Body of pancreas (tissue), 4 donors: ENCODE data around the gene ATP8B4. TPM values are rescaled to one million over a fixed set of nuclear protein-coding genes. Genes with fewer than 3 reads are reported as not detected.

ENCODE experiments used
- ATAC-seq: fragments of 150-250 bp; one replicate; pipeline ENCODE4 v1.9.1; 2016
- DNase-seq, 4 donors: peaks; one replicate each; pipeline ENCODE4 v3.0.0-alpha.2; 2019
- H3K27ac ChIP-seq, 4 donors: fragments of 200-600 bp; sonication (generic); 1 replicate in 3 of 4; 2 replicates in 1 of 4; pipeline versions ENCODE4 v1.5.1 to v1.6.1; 2016 to 2019; ENCODE audit warnings: mild to moderate bottlenecking in 1 of 4, mixed read lengths in 1 of 4, moderate library complexity in 1 of 4
- H3K27me3 ChIP-seq, 2 donors: fragments of 200-600 bp; sonication (generic); one replicate each; pipeline ENCODE4 v1.6.0; 2016; ENCODE audit warnings: mild to moderate bottlenecking in 1 of 2
- H3K36me3 ChIP-seq, 2 donors: fragments of 200-600 bp; sonication (generic); replicated peaks in 1 of 2; 2 replicates each; pipeline ENCODE4 v1.5.1; 2016; ENCODE audit warnings: low read depth in 2 of 2; ENCODE audit not compliant: insufficient read depth in 1 of 2
- H3K4me1 ChIP-seq: fragments of 200-600 bp; sonication (generic); one replicate; pipeline ENCODE4 v1.6.0; 2016
- H3K4me3 ChIP-seq, 2 donors: fragments of 200-600 bp; sonication (generic); 1 replicate in 1 of 2; 2 replicates in 1 of 2; pipeline ENCODE4 v1.5.1; 2016 to 2019
- H3K9me3 ChIP-seq, 3 donors: fragments of 200-600 bp; sonication (generic); 1 replicate in 2 of 3; 2 replicates in 1 of 3; pipeline ENCODE4 v1.5.1; 2016
- CTCF ChIP-seq, 7 experiments: fragments of 450-650 bp in 4 of 7; fragments of 200-600 bp in 3 of 7; sonication (generic) in 3 of 7; IDR thresholded peaks; one replicate each; pipeline ENCODE4 v1.5.1; 2016 to 2019; ENCODE audit warnings: antibody characterized with exemption in 7 of 7
- POLR2A ChIP-seq, 3 donors: fragments of 450-650 bp; IDR thresholded peaks; one replicate each; pipeline ENCODE4 v1.6.1; 2016; ENCODE audit warnings: antibody characterized with exemption in 3 of 3, mild to moderate bottlenecking in 2 of 3
- WGBS, 2 donors: methylation state at CpG; one replicate each; pipeline ENCODE4 v1.1.5; 2017; 5-methylcytosine and 5-hydroxymethylcytosine counted together
- intact Hi-C: fragments of 100-400 bp; cut with DNase I; formaldehyde crosslinking; loops from one replicate; pipeline ENCODE4 v1.15.1; 2023
- total RNA-seq, 2 donors: library from RNA; depleted of rRNA; stranded (reverse); fragments of >200 nt; gene quantifications; one replicate each; pipeline ENCODE4 v1.1.0, GENCODE V29; 2016

Gene ATP8B4
- total RNA-seq, 2 donors from 2014 or later = 3.1 to 6.6 TPM

GRCh38 chr15:49990835-49991545, 128.0 kb downstream of the ATP8B4 start:
- Histone ChIP-seq H3K4me3 (no peak overlapping the region), H3K36me3 (no peaks in the 10 kb centered on the region), H3K27me3 (no peaks in the 10 kb centered on the region), H3K9me3 (no peaks in the 10 kb centered on the region), H3K27ac (no peak overlapping the region), H3K4me1 (peaks cover 6% of the 10 kb centered on the region)
- intact Hi-C loops = no loop called here
- WGBS, 2 donors = 82 to 84% methylated on average over 6 of the region's 6 CpGs
- no peak for TF ChIP-seq POLR2A (IDR thresholded peaks at IDR 0.05)
- TF ChIP-seq CTCF (IDR thresholded peaks at IDR 0.05) = no peak
- DNase-seq (no peak), ATAC-seq (no peak)

- H3K4me3 ChIP-seq = no peak overlapping the region
- no peaks in the 10 kb centered on the region for H3K36me3 ChIP-seq
- DNase-seq = no peak
- no peaks in the 10 kb centered on the region for H3K27me3 ChIP-seq
- no peak overlapping the region for H3K27ac ChIP-seq
- H3K4me1 ChIP-seq = peaks cover 6% of the 10 kb centered on the region
- intact Hi-C loops = no loop called here
- TF ChIP-seq CTCF (IDR thresholded peaks at IDR 0.05) = no peak
- 68 to 73% methylated on average over 3 of the region's 3 CpGs for WGBS, 2 donors
- H3K9me3 ChIP-seq = no peaks in the 10 kb centered on the region
- no peak for ATAC-seq
These were observed 129.5 kb downstream of the ATP8B4 start for GRCh38 chr15:49989498-49989897.

- ATAC-seq (no peak), DNase-seq (no peak)
- TF ChIP-seq POLR2A (IDR thresholded peaks at IDR 0.05) (no peak), CTCF (IDR thresholded peaks at IDR 0.05) (no peak)
- WGBS, 2 donors = 52 to 66% methylated on average over 2 of the region's 2 CpGs
- Histone ChIP-seq H3K27ac (no peak overlapping the region), H3K36me3 (no peaks in the 10 kb centered on the region), H3K4me3 (no peak overlapping the region), H3K4me1 (peaks cover 6% of the 10 kb centered on the region), H3K27me3 (no peaks in the 10 kb centered on the region), H3K9me3 (no peaks in the 10 kb centered on the region)
- intact Hi-C loops = no loop called here
These were observed 130.3 kb downstream of the ATP8B4 start for GRCh38 chr15:49988766-49989165.

- Histone ChIP-seq H3K36me3 (no peaks in the 10 kb centered on the region), H3K27ac (no peak overlapping the region), H3K27me3 (no peaks in the 10 kb centered on the region), H3K4me1 (peaks cover 6% of the 10 kb centered on the region), H3K9me3 (no peaks in the 10 kb centered on the region), H3K4me3 (no peak overlapping the region)
- WGBS, 2 donors = 66 to 71% methylated on average over 3 of the region's 3 CpGs
- DNase-seq (no peak), ATAC-seq (no peak)
- no peak for TF ChIP-seq CTCF (IDR thresholded peaks at IDR 0.05)
- no peak for TF ChIP-seq POLR2A (IDR thresholded peaks at IDR 0.05)
- intact Hi-C loops = no loop called here
These were observed 131.1 kb downstream of the ATP8B4 start for GRCh38 chr15:49987896-49988295.

- H3K9me3 ChIP-seq = no peaks in the 10 kb centered on the region
- TF ChIP-seq POLR2A (IDR thresholded peaks at IDR 0.05) = no peak
- no peak for TF ChIP-seq CTCF (IDR thresholded peaks at IDR 0.05)
- H3K4me1 ChIP-seq = peaks cover 6% of the 10 kb centered on the region
- no peak overlapping the region for H3K27ac ChIP-seq
- 22 to 35% methylated on average over 3 of the region's 3 CpGs for WGBS, 2 donors
- intact Hi-C loops = no loop called here
- DNase-seq (peak in 1 of 4 donors; percentile 14), ATAC-seq (no peak)
- H3K4me3 ChIP-seq = no peak overlapping the region
- no peaks in the 10 kb centered on the region for H3K36me3 ChIP-seq
- H3K27me3 ChIP-seq = no peaks in the 10 kb centered on the region
These were observed 131.7 kb downstream of the ATP8B4 start for GRCh38 chr15:49987198-49987785.
